Right cardiac atrium (tissue), 5 donors: ENCODE results near the gene FLVCR2. TPM values are rescaled to one million over a fixed set of nuclear protein-coding genes. Genes with fewer than 3 reads are reported as not detected.
A peak's percentile ranks its signal among the peaks of the same experiment; 100 is the strongest.
"Not testable (repeated sequence)": the region's sequence is repeated elsewhere in the genome, so short reads cannot be mapped to it uniquely, and the experiment has no call there.

Experiments used
- ATAC-seq, 2 donors: fragments of 200-7000 bp; cut with Tn5 transposase; one replicate each; pipeline versions ENCODE4 v1.8.0 to v1.9.1; 2020; ENCODE audit warnings: moderate library complexity in 2 of 2, mild to moderate bottlenecking in 1 of 2
- DNase-seq, 3 donors: peaks; one replicate each; pipeline ENCODE4 v3.0.0-alpha.2; 2020
- H3K27ac ChIP-seq: one replicate; pipeline ENCODE4 v1.5.1; 2013; ENCODE audit warnings: mild to moderate bottlenecking, low read length, control low read depth, moderate library complexity
- H3K27me3 ChIP-seq: one replicate; pipeline ENCODE4 v1.6.1; 2013; ENCODE audit not compliant: control insufficient read depth, insufficient read depth
- H3K4me1 ChIP-seq: one replicate; pipeline ENCODE4 v1.6.1; 2013; ENCODE audit warnings: low read length; ENCODE audit not compliant: control insufficient read depth, insufficient read depth
- H3K4me3 ChIP-seq: one replicate; pipeline ENCODE4 v1.5.1; 2013; ENCODE audit warnings: low read length, control low read depth
- H3K9me3 ChIP-seq: one replicate; pipeline ENCODE4 v1.6.1; 2013; ENCODE audit warnings: low read length; ENCODE audit not compliant: control insufficient read depth
- WGBS: extraction: QIAGEN DNeasy Blood & Tissue Kit; methylation state at CpG from one replicate; pipeline ENCODE4 v1.1.7; 2013; 5-methylcytosine and 5-hydroxymethylcytosine counted together
- intact Hi-C, 4 donors: fragments of 100-400 bp; cut with DNase I; formaldehyde crosslinking; loops; one replicate each; pipeline versions ENCODE4 v1.11.0 to v1.14.0; 2022 to 2023
- polyA plus RNA-seq: library from polyadenylated mRNA; stranded (reverse); fragments of 200-250 nt; gene quantifications from one replicate; pipeline ENCODE4 v1.2.3, GENCODE V29; 2013
- total RNA-seq, 4 donors: library from RNA; stranded (reverse); fragmentation: NEBNext Ultra II Directional; extraction: Animal tissue kit (Norgen Biotek cat#: 25700); gene quantifications; one replicate each; pipeline ENCODE4 v1.2.1, GENCODE V29; 2021
- donor health status: healthy with polysubstance abuse.
- donor health status: DM: no; HTN: yes; CAD: no.
- donor health status: DM: no; HTN: no; CAD: no.
- donor health status: DM: no; HTN: yes; CAD: no; lungs with severe emphysema.
- donor health status: DM: yes; HTN: yes; CAD: no.

FLVCR2 gene
- total and polyA plus RNA-seq, 5 donors, result 1.3 to 8.1 (median 6.2) TPM

- intact Hi-C loops, result no loop called here
- H3K4me3 ChIP-seq, result no peak overlapping the region
- H3K9me3 ChIP-seq, result no peaks in the 10 kb centered on the region
- DNase-seq (no peak), ATAC-seq (no peak)
- peaks cover 5% of the 10 kb centered on the region for H3K4me1 ChIP-seq
- H3K27me3 ChIP-seq, result no peaks in the 10 kb centered on the region
- no peak overlapping the region for H3K27ac ChIP-seq
Observed at GRCh38 chr14:75591987-75592575, 13.7 kb downstream of the FLVCR2 start.

- Histone ChIP-seq H3K4me3 (no peak overlapping the region), H3K4me1 (peaks cover 7% of the 10 kb centered on the region), H3K27ac (no peak overlapping the region), H3K27me3 (no peaks in the 10 kb centered on the region), H3K9me3 (no peaks in the 10 kb centered on the region)
- ATAC-seq (no peak), DNase-seq (no peak)
- intact Hi-C loops, result no loop called here
- 99% methylated on average over 3 of the region's 3 CpGs for WGBS
Observed at GRCh38 chr14:75595226-75595625, 16.8 kb downstream of the FLVCR2 start.

GRCh38 chr14:75597149-75597548 lies 18.7 kb downstream of the FLVCR2 start:
- no peak for ATAC-seq
- Histone ChIP-seq H3K4me1 (peaks cover 6% of the 10 kb centered on the region), H3K9me3 (no peaks in the 10 kb centered on the region), H3K4me3 (no peak overlapping the region), H3K27me3 (no peaks in the 10 kb centered on the region), H3K27ac (no peak overlapping the region)
- DNase-seq, result no peak
- 84% methylated on average over 3 of the region's 3 CpGs for WGBS
- intact Hi-C loops, result no loop called here

GRCh38 chr14:75600100-75600499 lies 21.7 kb downstream of the FLVCR2 start:
- H3K9me3 ChIP-seq, H3K27me3 ChIP-seq, ATAC-seq, H3K4me3 ChIP-seq, H3K27ac ChIP-seq, intact Hi-C loops, DNase-seq, H3K4me1 ChIP-seq: not testable (repeated sequence)
- 97% methylated on average over 1 of the region's 1 CpG for WGBS

GRCh38 chr14:75601061-75601460 lies 22.6 kb downstream of the FLVCR2 start:
- intact Hi-C loops, H3K27me3 ChIP-seq, DNase-seq, H3K9me3 ChIP-seq, ATAC-seq, H3K27ac ChIP-seq, H3K4me3 ChIP-seq: not testable (repeated sequence)
- WGBS, result 94% methylated on average over 6 of the region's 6 CpGs
- peaks cover 12% of the 10 kb centered on the region for H3K4me1 ChIP-seq

- Histone ChIP-seq H3K27me3 (no peaks in the 10 kb centered on the region), H3K4me3 (no peak overlapping the region), H3K9me3 (no peaks in the 10 kb centered on the region), H3K27ac (no peak overlapping the region), H3K4me1 (peaks cover 17% of the 10 kb centered on the region)
- intact Hi-C loops, result no loop called here
- no peak for DNase-seq
- WGBS, result 83% methylated on average over 3 of the region's 3 CpGs
- no peak for ATAC-seq
Observed at GRCh38 chr14:75602503-75602902, 24.1 kb downstream of the FLVCR2 start.

- Histone ChIP-seq H3K4me1 (peaks cover 22% of the 10 kb centered on the region), H3K27me3 (no peaks in the 10 kb centered on the region), H3K9me3 (no peaks in the 10 kb centered on the region), H3K4me3 (peak overlapping the region; percentile 7), H3K27ac (peak overlapping the region; percentile 64)
- 42% methylated on average over 11 of the region's 11 CpGs for whole genome bisulfite sequencing
- ATAC-seq (peak; percentile 83 to 89), DNase-seq (peak; percentile 65 to 81 (median 73))
- intact Hi-C loops, result no loop called here
Observed at GRCh38 chr14:75604979-75605851, 26.8 kb downstream of the FLVCR2 start.

GRCh38 chr14:75605916-75606315 lies 27.5 kb downstream of the FLVCR2 start:
- peak overlapping the region; percentile 64 for H3K27ac ChIP-seq
- peak overlapping the region; percentile 7 for H3K4me3 ChIP-seq
- H3K4me1 ChIP-seq, result peaks cover 22% of the 10 kb centered on the region
- no peak for DNase-seq
- intact Hi-C loops, result no loop called here
- WGBS, result 60% methylated on average over 10 of the region's 10 CpGs
- no peaks in the 10 kb centered on the region for H3K27me3 ChIP-seq
- no peaks in the 10 kb centered on the region for H3K9me3 ChIP-seq
- no peak for ATAC-seq

- Histone ChIP-seq H3K9me3 (no peaks in the 10 kb centered on the region), H3K27me3 (no peaks in the 10 kb centered on the region), H3K27ac (no peak overlapping the region), H3K4me1 (peaks cover 22% of the 10 kb centered on the region), H3K4me3 (no peak overlapping the region)
- DNase-seq (no peak), ATAC-seq (no peak)
- intact Hi-C loops, result no loop called here
- 100% methylated on average over 1 of the region's 1 CpG for WGBS
Observed at GRCh38 chr14:75607044-75607443, 28.6 kb downstream of the FLVCR2 start.

- intact Hi-C loops, result no loop called here
- WGBS, result 89% methylated on average over 12 of the region's 12 CpGs
- H3K4me1 ChIP-seq, result peaks cover 22% of the 10 kb centered on the region
Observed at GRCh38 chr14:75607842-75608640, 29.6 kb downstream of the FLVCR2 start.

GRCh38 chr14:75609116-75609515 lies 30.7 kb downstream of the FLVCR2 start:
- 68% methylated on average over 4 of the region's 4 CpGs for WGBS
- intact Hi-C loops, result no loop called here
- no peak for DNase-seq
- H3K9me3 ChIP-seq, result no peaks in the 10 kb centered on the region
- peak; percentile 9 to 38 for ATAC-seq
- H3K4me3 ChIP-seq, result no peak overlapping the region
- H3K27ac ChIP-seq, result no peak overlapping the region
- no peaks in the 10 kb centered on the region for H3K27me3 ChIP-seq
- peaks cover 22% of the 10 kb centered on the region for H3K4me1 ChIP-seq

More at GRCh38 chr14:75607842-75608640, 29.6 kb downstream of the FLVCR2 start:
- Histone ChIP-seq H3K27me3 (no peaks in the 10 kb centered on the region), H3K4me3 (no peak overlapping the region), H3K9me3 (no peaks in the 10 kb centered on the region), H3K27ac (no peak overlapping the region)
- DNase-seq (no peak), ATAC-seq (no peak)
